Heart right ventricle (tissue), 16 donors: ENCODE measurements around the gene FHIT. TPM values are rescaled to one million over a fixed set of nuclear protein-coding genes. Genes with fewer than 3 reads are reported as not detected.

Experiments
- ATAC-seq, 8 donors: fragments of 200-7000 bp; cut with Tn5 transposase; one replicate each; pipeline ENCODE4 v1.9.1; 2020; ENCODE audit warnings: mild to moderate bottlenecking in 8 of 8, moderate library complexity in 8 of 8, moderate number of reproducible peaks in 1 of 8
- DNase-seq, 2 donors: peaks; one replicate each; pipeline ENCODE4 v3.0.0-alpha.2; 2020
- H3K27ac ChIP-seq, 10 donors: fragments of 200-600 bp; sonication (generic) in 2 of 10; one replicate each; pipeline versions ENCODE4 v1.5.0 to v1.8.0; 2020 to 2022; ENCODE audit warnings: mild to moderate bottlenecking in 3 of 10
- H3K27me3 ChIP-seq, 7 donors: fragments of 200-600 bp; one replicate each; pipeline ENCODE4 v1.8.0; 2021 to 2022; ENCODE audit warnings: mild to moderate bottlenecking in 2 of 7
- H3K36me3 ChIP-seq, 9 donors: fragments of 200-600 bp; sonication (generic) in 1 of 9; one replicate each; pipeline versions ENCODE4 v1.5.0 to v1.8.0; 2020 to 2022; ENCODE audit warnings: mild to moderate bottlenecking in 2 of 9
- H3K4me1 ChIP-seq, 9 donors: fragments of 200-600 bp; sonication (generic) in 1 of 9; one replicate each; pipeline versions ENCODE4 v1.5.0 to v1.8.0; 2020 to 2022; ENCODE audit warnings: mild to moderate bottlenecking in 4 of 9
- H3K4me3 ChIP-seq, 10 donors: fragments of 200-600 bp; sonication (generic) in 2 of 10; one replicate each; pipeline versions ENCODE4 v1.5.0 to v1.8.0; 2020 to 2022; ENCODE audit warnings: mild to moderate bottlenecking in 7 of 10, moderate library complexity in 2 of 10
- H3K9me3 ChIP-seq, 11 donors: fragments of 200-600 bp in 10 of 11; sonication (generic) in 2 of 11; one replicate each; pipeline versions ENCODE4 v1.5.0 to v1.8.0; 2013 to 2022; ENCODE audit warnings: mild to moderate bottlenecking in 2 of 11, control low read depth in 1 of 11, moderate library complexity in 1 of 11
- CTCF ChIP-seq, 9 donors: fragments of 200-600 bp; sonication (generic) in 2 of 9; IDR thresholded peaks; one replicate each; pipeline versions ENCODE4 v1.5.0 to v1.8.0; 2021 to 2022; ENCODE audit warnings: antibody characterized with exemption in 9 of 9, mild to moderate bottlenecking in 5 of 9, moderate library complexity in 1 of 9
- WGBS, 2 donors: extraction: QIAGEN DNeasy Blood & Tissue Kit; methylation state at CpG; one replicate each; pipeline ENCODE4 v1.1.7; 2013; ENCODE audit warnings: inconsistent platforms in 1 of 2; 5-methylcytosine and 5-hydroxymethylcytosine counted together
- intact Hi-C, 10 donors: fragments of 100-400 bp; cut with DNase I; formaldehyde crosslinking; loops; one replicate each; pipeline versions ENCODE4 v1.11.1 to v1.14.2; 2022
- polyA plus RNA-seq, 2 donors: library from polyadenylated mRNA; stranded (reverse); fragments of 200-250 nt; gene quantifications; one replicate each; pipeline ENCODE4 v1.2.3, GENCODE V29; 2013
- total RNA-seq, 10 donors: library from RNA; stranded (reverse); fragmentation: NEBNext Ultra II Directional in 3 of 10; extraction: Animal tissue kit (Norgen Biotek cat#: 25700) in 3 of 10; gene quantifications; one replicate each; pipeline versions ENCODE4 v1.2.1 to v1.2.4, GENCODE V29; 2021 to 2023
- donor health status: Arrhythmogenic right ventricular cardiomyopathy.
- donor health status: ischemic (EF 13 %, LVEDD 7.1; RV severe dilation, severe dysfunction).
- donor health status: healthy with polysubstance abuse.
- donor health status: DM: no; HTN: yes; CAD: no.
- donor health status: DM: no; HTN: no; CAD: no.
- donor health status: ischemic (EF 25% LVEDD 6.9; RV normal size, moderate dysfunction).
- donor health status: ischemic (EF 25% LVEDD 5.7; RV mildly dilated, moderate dysfunction).
- donor health status: healthy.
- donor health status: DM: yes; HTN: yes; CAD: no.
- donor health status: Ischemic cardiomyopathy.
- donor health status: ischemic (EF 35%, LVEDD 5.7; RV mildly dilated, moderate dysfunction).
- donor health status: nonischemic (EF 11% LVEDD 7.7; RV severe dilation, severe dysfunction).
- donor health status: DM: yes; HTN: yes; CAD: no.
- donor health status: PGD.
- donor health status: ischemic (EF 29% LVEDD 5.4; RV normal size, mild dysfunction).
- donor health status: nonischemic (EF 23%, LVEDD 6.1; RV moderate dilation, normal function).

Gene FHIT
- total and polyA plus RNA-seq, 12 donors: 4.7 to 25.5 (median 18.3) TPM

GRCh38 chr3:61186030-61186429 is 65.2 kb downstream of the FHIT start:
- H3K4me1 ChIP-seq: peaks cover 0 to 12% (median 0%) of the 10 kb centered on the region in 9 donors
- intact Hi-C loops: no loop called here
- no peaks in the 10 kb centered on the region for H3K36me3 ChIP-seq
- TF ChIP-seq CTCF (IDR thresholded peaks at IDR 0.05): no peak
- no peak for DNase-seq
- no peak overlapping the region for H3K4me3 ChIP-seq
- H3K27ac ChIP-seq: no peak overlapping the region
- WGBS, 2 donors: 53 to 65% methylated on average over 3 of the region's 3 CpGs
- no peak for ATAC-seq
- H3K9me3 ChIP-seq: peaks cover 0 to 3% (median 0%) of the 10 kb centered on the region in 11 donors
- no peaks in the 10 kb centered on the region for H3K27me3 ChIP-seq

- ATAC-seq: no peak
- WGBS, 2 donors: 31 to 44% methylated on average over 4 of the region's 4 CpGs
- intact Hi-C loops: no loop called here
Observed at GRCh38 chr3:61184956-61185355, 66.3 kb downstream of the FHIT start.

GRCh38 chr3:61182662-61183061 is 68.6 kb downstream of the FHIT start:
- Histone ChIP-seq H3K4me3 (no peak overlapping the region), H3K27me3 (no peaks in the 10 kb centered on the region), H3K4me1 (peaks cover 0 to 12% (median 0%) of the 10 kb centered on the region in 9 donors), H3K9me3 (no peaks in the 10 kb centered on the region), H3K27ac (no peak overlapping the region), H3K36me3 (no peaks in the 10 kb centered on the region)
- DNase-seq: no peak
- ATAC-seq: no peak
- intact Hi-C loops: no loop called here
- TF ChIP-seq CTCF (IDR thresholded peaks at IDR 0.05): no peak

More at GRCh38 chr3:61184956-61185355, 66.3 kb downstream of the FHIT start:
- Histone ChIP-seq H3K9me3 (no peaks in the 10 kb centered on the region), H3K4me3 (no peak overlapping the region), H3K27ac (no peak overlapping the region), H3K36me3 (no peaks in the 10 kb centered on the region), H3K4me1 (peaks cover 0 to 12% (median 0%) of the 10 kb centered on the region in 9 donors), H3K27me3 (no peaks in the 10 kb centered on the region)
- TF ChIP-seq CTCF (IDR thresholded peaks at IDR 0.05): no peak
- DNase-seq: no peak

- Histone ChIP-seq H3K27me3 (no peaks in the 10 kb centered on the region), H3K36me3 (no peaks in the 10 kb centered on the region), H3K9me3 (no peaks in the 10 kb centered on the region), H3K4me3 (no peak overlapping the region), H3K27ac (no peak overlapping the region), H3K4me1 (peaks cover 0 to 12% (median 0%) of the 10 kb centered on the region in 9 donors)
- ATAC-seq (no peak), DNase-seq (no peak)
- 80 to 89% methylated on average over 2 of the region's 2 CpGs for WGBS, 2 donors
- intact Hi-C loops: no loop called here
- TF ChIP-seq CTCF (IDR thresholded peaks at IDR 0.05): no peak
Observed at GRCh38 chr3:61181874-61182273, 69.4 kb downstream of the FHIT start.
